ENCODE data around the gene FBXL22.

Gene FBXL22

GRCh38 chr15:63582718-63583426 is 14.3 kb upstream of the FBXL22 start:
- Histone ChIP-seq H3K27me3 (no peaks in the 10 kb centered on the region), H3K4me1 (peaks cover 6% of the 10 kb centered on the region; the same call in 1 of the 2 replicates), H3K9me3 (no peaks in the 10 kb centered on the region), H3K36me3 (peaks cover 37% of the 10 kb centered on the region), H3K4me3 (ENCODE audit: low read depth, low read length) (no peak overlapping the region)
- no peak for DNase-seq
- TF ChIP-seq CTCF (IDR thresholded peaks at IDR 0.05; ENCODE audit: low read depth, low read length), result no peak

GRCh38 chr15:63586790-63587189 is 10.4 kb upstream of the FBXL22 start:
- TF ChIP-seq CTCF (IDR thresholded peaks at IDR 0.05; ENCODE audit: low read depth, low read length), result no peak
- Histone ChIP-seq H3K4me3 (ENCODE audit: low read depth, low read length) (no peak overlapping the region), H3K9me3 (no peaks in the 10 kb centered on the region), H3K36me3 (peaks cover 72% of the 10 kb centered on the region), H3K27me3 (no peaks in the 10 kb centered on the region), H3K4me1 (no peaks in the 10 kb centered on the region)
- DNase-seq, result no peak

- Histone ChIP-seq H3K27me3 (no peaks in the 10 kb centered on the region), H3K36me3 (peaks cover 72% of the 10 kb centered on the region)
Measured at GRCh38 chr15:63587527-63587926, 9.7 kb upstream of the FBXL22 start.

DNA sequence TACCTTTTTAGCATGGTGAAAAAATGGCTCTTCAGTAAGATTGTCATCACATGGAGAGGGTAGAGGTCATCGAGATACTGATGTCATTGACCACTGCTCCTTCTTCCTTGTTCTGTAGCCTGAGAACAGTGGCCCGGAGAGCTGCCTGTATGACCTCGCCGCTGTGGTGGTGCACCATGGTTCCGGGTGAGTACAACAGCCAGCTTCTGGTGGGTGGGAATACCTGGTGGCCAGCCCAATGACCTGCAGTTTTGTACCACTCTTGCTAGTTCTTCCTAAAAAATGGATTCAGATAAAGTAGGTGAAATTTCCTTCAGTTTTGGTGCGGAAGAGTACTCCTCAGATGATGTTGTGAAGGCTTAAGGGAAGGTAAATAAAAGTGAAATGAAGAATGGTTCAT is 8.4 kb upstream of the FBXL22 start:
- TF ChIP-seq CTCF (IDR thresholded peaks at IDR 0.05; ENCODE audit: low read depth, low read length), result no peak
- H3K27me3 ChIP-seq, result no peaks in the 10 kb centered on the region
- no peak overlapping the region for H3K4me3 ChIP-seq (ENCODE audit: low read depth, low read length)
- H3K4me1 ChIP-seq, result no peaks in the 10 kb centered on the region
- H3K36me3 ChIP-seq, result peaks cover 68% of the 10 kb centered on the region
- DNase-seq, result no peak
- no peaks in the 10 kb centered on the region for H3K9me3 ChIP-seq

More at GRCh38 chr15:63587527-63587926, 9.7 kb upstream of the FBXL22 start:
- TF ChIP-seq CTCF (IDR thresholded peaks at IDR 0.05; ENCODE audit: low read depth, low read length), result no peak
- Histone ChIP-seq H3K9me3 (no peaks in the 10 kb centered on the region), H3K4me3 (ENCODE audit: low read depth, low read length) (no peak overlapping the region), H3K4me1 (no peaks in the 10 kb centered on the region)
- DNase-seq, result no peak

DNA sequence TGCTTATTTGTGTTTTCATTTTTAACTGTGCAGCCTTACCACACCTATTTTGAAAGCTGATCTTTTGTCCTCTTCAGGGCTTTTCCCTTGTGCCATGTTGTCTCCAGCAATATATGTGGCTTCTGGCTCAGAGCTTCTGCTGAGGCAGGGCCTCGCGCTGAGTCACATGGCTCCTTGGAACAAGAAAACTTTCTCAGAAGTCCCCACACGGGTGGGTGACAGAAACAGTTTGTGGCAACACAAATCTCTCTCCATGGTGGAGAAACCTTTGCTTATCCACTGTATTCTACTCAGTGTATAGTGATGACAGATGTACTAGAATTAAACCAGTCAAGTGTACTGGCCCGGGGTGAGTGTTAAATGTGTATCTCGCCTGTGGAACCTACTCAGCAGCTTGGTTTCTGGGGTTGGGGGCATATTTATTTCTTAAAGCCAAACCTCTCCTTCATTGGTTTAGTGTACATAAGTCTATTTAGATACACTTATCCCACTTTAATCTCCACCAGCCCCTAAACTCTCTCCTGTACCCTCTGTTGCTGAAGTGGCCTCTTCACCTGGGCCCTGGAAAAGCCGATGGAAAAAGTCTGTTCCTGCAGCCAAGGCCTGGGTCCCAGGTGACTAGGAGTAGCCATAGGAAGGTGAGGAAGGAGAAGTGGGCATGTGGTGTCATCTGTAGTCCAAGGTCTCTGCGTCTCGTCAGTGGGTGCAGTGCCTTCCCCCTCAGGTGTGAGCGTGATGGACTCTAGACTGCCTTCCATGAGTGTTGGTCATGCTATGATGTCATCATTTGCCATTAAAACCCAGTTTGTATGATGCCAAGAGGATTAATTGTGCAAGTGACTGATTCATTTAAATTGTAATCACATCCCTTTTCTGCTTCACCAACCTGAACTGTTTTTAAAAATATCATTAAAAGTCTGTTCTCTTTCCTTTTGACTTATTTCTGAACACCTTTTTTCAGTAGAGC is 3.2 kb upstream of the FBXL22 start:
- no peak for TF ChIP-seq CTCF (IDR thresholded peaks at IDR 0.05; ENCODE audit: low read depth, low read length)
- Histone ChIP-seq H3K36me3 (peaks cover 36% of the 10 kb centered on the region), H3K4me3 (ENCODE audit: low read depth, low read length) (no peak overlapping the region), H3K4me1 (no peaks in the 10 kb centered on the region; the same call in 1 of the 2 replicates), H3K27me3 (no peaks in the 10 kb centered on the region), H3K9me3 (no peaks in the 10 kb centered on the region)
- no peak for DNase-seq
